ENCODE data around the gene RNF103. TPM values are rescaled to one million over a fixed set of nuclear protein-coding genes. Genes with fewer than 3 reads are reported as not detected.
"Not testable (repeated sequence)": the region's sequence is repeated elsewhere in the genome, so short reads cannot be mapped to it uniquely, and the experiment has no call there.

RNF103 gene
- total RNA-seq, 1 donor from 2014 or later = 27.7 TPM

GRCh38 chr2:86623043-86623493 lies 597 bp downstream of the RNF103 start:
- DNase-seq = peak; percentile 23

- DNase-seq = no peak
Measured at GRCh38 chr2:86622519-86623042, 1.1 kb downstream of the RNF103 start.

DNA sequence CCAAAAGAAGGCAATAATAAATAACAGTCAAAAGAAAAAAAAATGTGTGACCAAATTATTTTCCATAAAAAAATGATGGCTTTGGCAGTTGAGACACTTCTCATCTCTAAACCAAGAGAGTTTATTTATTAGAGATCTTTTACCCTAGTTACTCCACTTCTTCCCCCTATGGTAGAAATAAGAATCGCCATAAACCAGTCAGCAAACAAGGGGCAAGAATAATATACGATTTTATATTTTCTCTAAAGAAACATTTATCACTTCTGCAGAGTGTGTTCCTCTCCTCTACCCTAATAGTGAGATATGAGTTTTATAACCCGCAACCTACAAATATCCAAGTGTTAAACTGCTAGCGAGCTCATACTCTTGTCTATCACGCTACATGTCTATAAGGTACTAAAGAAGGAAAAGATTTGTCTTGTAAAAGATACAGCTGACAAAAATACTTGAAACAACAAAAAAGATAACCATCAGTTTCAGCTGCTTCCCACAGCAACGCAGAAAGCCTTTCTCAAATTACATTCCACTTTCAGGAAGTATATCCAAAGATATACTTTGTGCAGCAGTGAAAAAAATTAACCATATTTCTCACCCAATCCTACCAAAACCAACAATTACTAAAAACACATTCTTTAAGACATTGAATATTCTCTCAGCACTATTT lies 2.3 kb downstream of the RNF103 start:
- no peak for DNase-seq

GRCh38 chr2:86617738-86618137 lies 5.9 kb downstream of the RNF103 start:
- no peak for DNase-seq

DNA sequence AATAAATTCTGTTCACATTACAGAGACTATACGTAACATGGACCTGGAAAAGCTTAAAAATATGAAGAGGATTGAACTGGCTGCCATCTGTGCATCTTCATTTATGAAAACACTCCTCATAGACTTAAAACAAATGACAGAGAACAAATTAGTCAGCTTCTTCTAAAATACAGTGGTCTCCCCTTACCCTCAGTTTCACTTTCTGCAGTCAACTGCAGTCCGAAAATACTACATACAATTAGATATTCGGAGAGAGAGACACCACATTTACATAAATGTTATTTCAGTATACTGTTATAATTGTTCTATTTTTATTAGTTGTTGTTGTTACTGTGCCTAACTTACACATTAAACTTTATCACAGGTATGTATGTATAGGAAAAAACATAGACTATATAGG lies 6.5 kb downstream of the RNF103 start:
- DNase-seq = no peak

GRCh38 chr2:86616502-86616901 lies 7.2 kb downstream of the RNF103 start:
- no peak for DNase-seq

DNA sequence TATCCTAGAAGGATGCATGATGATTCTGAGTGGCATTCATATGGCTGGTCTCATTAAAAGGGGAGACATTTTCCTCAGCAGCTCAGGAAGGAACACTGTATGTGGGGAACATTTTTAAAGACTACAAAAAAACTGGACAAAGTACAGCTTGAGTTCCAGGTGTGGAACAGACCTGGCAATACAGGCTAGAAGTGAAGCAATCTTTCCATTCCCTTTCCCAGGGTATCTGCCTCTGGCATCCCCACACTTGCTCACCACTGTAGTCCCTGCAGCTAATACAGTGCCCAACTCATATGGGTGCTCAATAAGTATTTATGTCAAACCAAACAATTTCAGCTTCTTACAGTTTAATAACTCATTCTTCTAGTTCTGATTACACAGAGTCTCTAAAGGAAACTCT lies 8.1 kb downstream of the RNF103 start:
- no peak for DNase-seq

- no peak for DNase-seq
Measured at GRCh38 chr2:86613515-86613914, 10.2 kb downstream of the RNF103 start.

- no peak for DNase-seq
Measured at GRCh38 chr2:86610871-86611270, 12.8 kb downstream of the RNF103 start.

GRCh38 chr2:86608832-86609410 lies 14.7 kb downstream of the RNF103 start:
- DNase-seq = no peak

- no peak for DNase-seq
Measured at GRCh38 chr2:86603905-86604304, 19.8 kb downstream of the RNF103 start.

- DNase-seq = peak; percentile 5
Measured at GRCh38 chr2:86598966-86599365, 24.7 kb downstream of the RNF103 start.

DNA sequence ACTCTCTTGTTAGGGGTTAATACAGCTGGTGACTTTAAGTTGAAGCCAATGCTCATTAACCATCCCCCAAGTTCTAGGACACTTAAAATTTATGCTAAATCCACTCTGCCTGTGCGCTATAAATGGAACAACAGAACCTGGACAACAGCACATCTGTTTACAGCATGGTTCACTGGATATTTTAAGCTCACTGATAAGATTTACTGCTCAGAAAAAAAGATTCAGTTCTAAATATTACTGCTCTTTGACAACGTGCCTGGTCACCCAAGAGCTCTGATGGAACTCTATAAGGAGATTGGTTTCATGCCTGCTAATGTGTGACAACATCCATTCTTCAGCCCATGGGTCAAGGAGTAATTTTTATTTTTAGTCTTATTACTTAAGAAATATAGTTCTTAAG lies 27.5 kb downstream of the RNF103 start:
- DNase-seq = no peak

- no peak for DNase-seq
Measured at GRCh38 chr2:86593266-86593665, 30.4 kb downstream of the RNF103 start.

- DNase-seq = no peak
Measured at GRCh38 chr2:86592547-86593230, 31.0 kb downstream of the RNF103 start.

DNA sequence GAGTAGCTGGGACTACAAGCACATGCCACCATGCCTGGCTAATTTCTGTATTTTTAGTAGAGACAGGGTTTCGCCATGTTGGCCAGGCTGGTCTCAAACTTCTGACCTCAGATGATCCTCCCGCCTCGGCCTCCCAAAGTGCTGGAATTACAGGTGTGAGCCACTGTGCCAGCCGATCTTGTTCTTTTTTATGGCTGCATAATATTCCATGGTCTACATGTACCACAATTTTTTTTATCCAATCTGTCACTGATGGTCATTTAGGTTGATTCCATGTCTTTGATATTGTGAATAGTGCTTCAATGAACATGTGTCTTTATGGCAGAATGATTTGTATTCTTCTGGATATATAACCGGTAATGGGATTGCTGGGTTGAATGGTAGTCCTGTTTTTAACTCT lies 34.0 kb downstream of the RNF103 start:
- DNase-seq = not testable (repeated sequence)

- DNase-seq = no peak
Measured at GRCh38 chr2:86584151-86584913, 39.3 kb downstream of the RNF103 start.

- no peak for DNase-seq
Measured at GRCh38 chr2:86580560-86580959, 43.1 kb downstream of the RNF103 start.

GRCh38 chr2:86577817-86578456 lies 45.7 kb downstream of the RNF103 start:
- no peak for DNase-seq

DNA sequence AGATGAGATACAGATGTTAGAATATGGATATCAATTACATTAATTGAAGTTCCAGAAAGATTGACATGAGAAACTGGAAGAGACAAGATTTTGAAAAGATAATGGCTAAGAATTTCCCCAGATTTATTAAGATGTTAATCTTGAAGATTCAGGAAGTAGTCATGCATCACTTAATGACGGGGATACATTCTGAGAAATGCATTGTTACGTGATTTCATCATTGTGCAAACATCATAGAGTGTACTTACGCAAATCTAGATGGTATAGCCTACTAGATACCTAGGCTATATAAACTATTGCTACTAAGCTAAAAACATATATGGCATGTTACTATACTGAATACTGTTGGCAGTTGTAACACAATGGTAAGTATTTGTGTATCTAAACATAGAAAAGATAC lies 53.6 kb downstream of the RNF103 start:
- DNase-seq = no peak

DNA sequence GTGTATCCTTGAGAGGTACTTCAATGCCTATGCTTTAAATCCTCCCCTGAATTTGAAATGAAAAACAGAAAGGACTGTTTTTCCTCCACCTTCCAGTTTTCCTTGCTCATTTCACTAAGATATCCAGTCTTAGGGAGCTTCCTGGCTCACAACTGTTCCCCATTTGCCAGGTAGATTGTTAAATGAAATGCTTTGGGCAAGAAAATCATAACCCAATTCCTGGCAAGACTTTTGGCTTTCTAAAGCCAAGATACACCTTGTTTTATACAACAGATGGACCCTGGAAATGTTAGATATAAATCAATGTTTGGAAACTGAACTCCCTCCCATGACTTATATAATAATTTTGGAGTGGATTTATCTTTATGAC lies 56.9 kb downstream of the RNF103 start:
- no peak for DNase-seq

GRCh38 chr2:86566158-86566820 lies 57.4 kb downstream of the RNF103 start:
- DNase-seq = no peak

Measured in skin of body (tissue), 2 donors.